Activated CD8-positive, alpha-beta memory T cell treated with anti-CD3 and anti-CD28 coated beads for 48 hours (primary cell): ENCODE results near the gene EEIG1.

Experiments
- DNase-seq, 3 experiments: peaks; one replicate each; pipeline ENCODE4 v3.0.0-alpha.2; 2020; ENCODE audit warnings: low read depth in 2 of 3, low spot score in 2 of 3

The EEIG1 gene

DNA sequence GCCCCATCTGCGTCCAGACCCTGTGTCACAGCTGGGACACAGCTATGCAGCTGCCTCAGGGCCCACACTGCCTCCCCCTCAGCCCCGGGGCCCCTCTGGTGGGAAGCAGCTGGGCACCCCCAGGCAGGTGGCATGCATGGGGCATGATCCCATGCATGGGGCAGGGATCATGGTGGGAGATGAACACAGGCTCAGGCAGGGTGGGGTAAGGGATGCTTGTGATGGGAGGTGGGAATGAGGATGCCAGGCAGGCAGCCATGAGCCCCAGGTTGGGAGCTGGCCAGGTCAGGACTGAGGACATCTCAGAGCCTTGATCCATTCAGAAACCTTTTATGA, 19.7 kb downstream of the EEIG1 start:
- DNase-seq = no peak

- no peak for DNase-seq
Observed at GRCh38 chr9:127960410-127961154, 20.2 kb downstream of the EEIG1 start.

DNA sequence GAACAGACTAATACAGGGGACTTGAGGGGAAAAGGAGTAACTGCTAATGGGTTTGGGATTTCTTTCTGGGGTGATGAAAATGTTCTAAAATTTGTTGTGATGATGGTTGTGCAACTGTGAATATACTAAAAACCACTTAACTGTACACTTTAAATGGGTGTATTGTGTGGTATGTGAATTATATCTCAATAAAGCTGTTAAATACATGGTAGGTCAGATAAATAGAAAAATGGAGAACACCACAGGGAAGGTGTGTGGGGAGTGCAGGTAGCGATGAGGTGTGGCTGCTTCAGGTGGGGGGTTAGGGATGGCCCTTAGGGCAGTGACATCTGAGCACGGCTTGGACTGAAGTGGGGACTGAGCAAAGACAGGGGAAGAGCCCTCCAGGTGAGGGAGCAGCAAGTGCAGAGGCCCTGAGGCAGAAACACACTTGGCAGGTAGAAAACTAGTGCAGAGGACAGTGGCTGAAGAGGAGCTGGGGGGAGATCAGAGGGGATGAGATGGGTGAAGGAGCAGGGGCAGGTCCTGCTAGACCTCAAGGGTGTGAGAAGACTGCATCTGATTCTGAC, 20.9 kb downstream of the EEIG1 start:
- DNase-seq = no peak

DNA sequence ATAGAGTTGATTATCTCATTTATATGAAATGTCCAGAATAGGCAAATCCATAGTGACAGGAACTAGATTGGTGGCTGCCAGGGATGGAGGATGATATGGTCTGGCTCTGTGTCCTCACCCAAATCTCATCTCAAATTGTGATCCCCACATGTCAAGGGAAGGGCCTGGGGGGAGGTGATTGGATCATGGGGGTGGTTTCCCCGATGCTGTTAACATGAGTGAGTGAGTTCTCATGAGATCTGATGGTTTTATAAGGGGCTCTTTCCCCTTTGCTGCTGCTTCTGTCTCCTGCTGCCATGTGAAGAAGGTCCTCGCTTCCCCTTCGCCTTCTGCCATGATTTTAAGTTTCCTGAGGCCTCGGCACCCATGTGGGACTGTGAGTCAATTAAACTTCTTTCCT, 21.4 kb downstream of the EEIG1 start:
- no peak for DNase-seq

- DNase-seq = no peak
Observed at GRCh38 chr9:127958728-127959127, 22.1 kb downstream of the EEIG1 start.

DNA sequence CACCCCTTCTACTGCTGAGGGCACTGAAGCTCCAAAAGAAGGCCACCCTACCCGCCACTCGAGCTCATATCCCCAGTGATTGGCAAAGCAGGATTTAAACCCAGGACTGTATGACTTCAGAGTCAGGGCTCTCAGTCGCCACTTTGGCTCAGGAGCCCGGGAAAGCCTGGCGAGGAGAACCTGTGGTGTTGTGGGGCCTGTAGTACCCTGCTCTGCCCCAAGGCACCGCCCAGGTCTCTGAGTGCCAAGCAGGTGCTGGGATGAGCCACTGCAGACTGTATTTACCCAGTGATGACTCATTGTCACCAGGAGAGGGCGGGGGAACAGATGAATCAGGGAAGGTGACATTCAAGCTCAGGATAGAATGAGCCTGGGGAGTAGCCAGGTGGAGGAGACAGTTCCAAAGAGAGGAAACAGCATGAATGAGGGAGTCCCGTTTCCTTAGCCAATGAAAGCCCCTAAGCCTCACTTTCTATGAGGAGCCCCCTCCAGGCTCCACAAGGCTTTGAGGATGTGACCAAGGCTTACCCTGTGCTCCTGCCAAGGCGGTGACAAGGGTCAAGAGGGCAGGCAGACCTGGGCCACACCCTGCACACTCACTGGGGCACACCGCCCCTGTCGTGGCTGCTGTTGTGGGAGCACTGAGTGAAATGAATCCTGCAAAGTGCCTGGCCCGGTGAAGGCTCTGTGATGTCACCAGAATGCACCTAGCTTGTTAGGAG, 25.3 kb downstream of the EEIG1 start:
- DNase-seq = peak in 1 of 3 experiments; percentile 52

- DNase-seq = no peak
Observed at GRCh38 chr9:127954831-127955293, 25.9 kb downstream of the EEIG1 start.

GRCh38 chr9:127953768-127954505, 26.9 kb downstream of the EEIG1 start:
- no peak for DNase-seq

DNA sequence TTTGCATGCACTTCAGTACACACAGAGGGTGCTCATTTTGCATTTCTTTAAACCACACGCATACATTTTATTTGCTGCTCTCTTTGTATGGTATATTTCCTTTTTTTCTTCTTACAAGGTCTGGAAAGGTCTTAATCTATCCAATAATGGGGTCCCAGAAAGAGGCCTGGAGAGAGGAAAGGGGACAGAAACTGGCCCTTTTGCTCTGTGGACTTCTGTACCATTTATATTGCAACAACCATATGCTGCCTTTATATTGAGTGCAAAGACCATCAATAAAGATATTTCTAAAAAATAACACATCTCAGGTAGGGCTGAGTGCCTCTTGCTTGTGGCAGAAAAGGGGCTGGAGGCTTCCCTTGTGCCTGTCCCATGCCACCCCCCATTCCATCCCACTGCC, 27.6 kb downstream of the EEIG1 start:
- no peak for DNase-seq

DNA sequence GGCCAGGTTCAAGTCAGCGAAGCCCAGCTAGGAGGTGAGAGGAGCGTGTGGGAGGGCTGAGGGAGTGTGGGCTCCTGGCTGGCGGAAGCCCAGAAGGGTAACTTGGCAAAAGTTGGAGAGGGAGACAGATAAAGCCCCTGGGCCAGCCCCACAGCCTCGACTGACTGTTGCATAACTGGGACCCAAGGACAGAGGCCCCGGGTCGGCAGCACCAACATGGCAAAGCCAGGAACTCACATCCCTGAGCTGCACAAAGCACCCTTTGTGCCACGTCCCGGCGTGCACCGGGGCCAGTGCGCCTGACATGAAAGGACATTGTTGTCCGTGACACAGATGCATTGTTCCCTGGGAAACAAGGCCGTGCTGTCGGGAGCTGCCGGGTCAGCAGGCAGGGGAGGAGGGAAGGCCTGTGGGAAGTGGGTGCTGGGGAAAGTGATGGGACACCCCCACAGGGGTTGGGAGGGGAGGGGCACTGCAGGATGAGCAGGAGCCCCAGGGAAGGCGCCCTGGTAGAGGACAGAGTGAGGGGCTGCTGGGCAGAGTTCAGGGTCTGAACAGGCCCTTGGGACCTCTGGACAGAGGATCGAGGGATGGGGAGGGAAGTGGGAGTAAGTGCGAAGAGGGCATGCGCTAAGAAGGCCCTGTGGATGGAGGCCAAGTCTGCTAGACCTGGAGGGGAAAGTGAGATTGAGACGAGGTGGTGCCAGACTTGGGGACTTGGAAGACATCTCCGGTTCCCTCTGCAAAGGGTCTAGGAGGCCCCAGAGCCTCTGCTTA, 30.1 kb downstream of the EEIG1 start:
- no peak for DNase-seq

- DNase-seq = no peak
Observed at GRCh38 chr9:127949827-127950512, 30.8 kb downstream of the EEIG1 start.

- no peak for DNase-seq
Observed at GRCh38 chr9:127947841-127948710, 32.7 kb downstream of the EEIG1 start.

DNA sequence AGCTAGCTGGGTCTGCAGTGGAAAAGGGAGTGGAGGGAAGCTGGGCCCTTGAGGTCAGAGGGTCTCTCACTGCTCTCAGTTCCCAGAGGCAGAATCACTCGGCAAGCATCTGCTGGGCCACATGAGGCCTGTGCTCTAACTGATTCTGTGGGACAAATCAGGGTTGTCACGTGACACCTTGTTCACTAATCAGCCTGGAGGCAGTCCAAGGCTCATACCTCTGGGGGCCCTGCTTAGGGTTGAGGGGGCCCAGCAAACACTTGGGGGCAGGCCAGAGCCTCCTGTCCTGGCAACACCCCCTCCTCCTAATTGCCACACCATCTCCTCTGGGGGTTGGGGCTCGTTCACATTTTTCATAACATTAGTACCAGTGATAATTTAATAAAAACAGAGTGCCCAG, 34.1 kb downstream of the EEIG1 start:
- no peak for DNase-seq

DNA sequence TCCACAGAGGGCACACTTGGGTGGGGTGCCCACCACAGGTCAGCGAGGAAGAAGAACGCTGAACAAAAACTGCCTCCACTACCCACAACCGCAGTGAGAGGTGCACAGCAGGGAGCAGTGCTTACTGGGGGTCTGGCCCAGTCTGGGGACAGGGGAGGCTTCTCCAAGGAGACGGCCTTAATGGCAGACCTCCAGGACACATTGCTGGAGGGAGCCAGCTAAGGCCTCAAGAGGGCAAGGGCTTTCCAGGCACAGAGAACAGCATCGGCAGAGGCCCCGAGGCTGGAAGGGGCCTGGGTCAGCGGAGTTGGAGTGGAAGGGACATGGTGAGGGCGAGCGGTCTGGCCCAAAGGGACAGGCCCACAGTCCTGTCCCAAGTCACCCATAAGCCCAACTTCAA, 34.8 kb downstream of the EEIG1 start:
- no peak for DNase-seq

DNA sequence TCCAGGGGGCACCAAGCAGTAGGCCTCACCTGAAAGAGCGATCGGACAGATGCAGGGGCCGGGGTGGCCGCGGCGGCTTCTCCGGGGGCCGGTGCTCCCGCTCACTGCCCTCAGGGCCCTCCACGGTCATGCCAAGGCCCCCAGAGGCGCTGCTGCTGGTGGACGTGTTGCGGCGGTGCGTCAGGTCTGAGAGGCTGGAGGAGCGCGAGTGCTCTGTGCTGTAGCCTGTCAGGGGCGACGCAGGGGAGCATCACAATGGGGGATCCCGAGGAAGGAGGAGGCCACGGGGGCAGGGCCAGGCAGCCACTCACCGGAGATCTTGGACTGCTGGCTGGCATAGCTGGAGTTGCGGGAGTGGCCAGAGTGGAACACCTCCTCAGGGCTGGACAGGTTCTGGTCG, 35.5 kb downstream of the EEIG1 start:
- no peak for DNase-seq

GRCh38 chr9:127944586-127945218, 36.1 kb downstream of the EEIG1 start:
- DNase-seq = no peak

- DNase-seq = peak in 1 of 3 experiments; percentile 58
Observed at GRCh38 chr9:127943731-127944144, 37.1 kb downstream of the EEIG1 start.

DNA sequence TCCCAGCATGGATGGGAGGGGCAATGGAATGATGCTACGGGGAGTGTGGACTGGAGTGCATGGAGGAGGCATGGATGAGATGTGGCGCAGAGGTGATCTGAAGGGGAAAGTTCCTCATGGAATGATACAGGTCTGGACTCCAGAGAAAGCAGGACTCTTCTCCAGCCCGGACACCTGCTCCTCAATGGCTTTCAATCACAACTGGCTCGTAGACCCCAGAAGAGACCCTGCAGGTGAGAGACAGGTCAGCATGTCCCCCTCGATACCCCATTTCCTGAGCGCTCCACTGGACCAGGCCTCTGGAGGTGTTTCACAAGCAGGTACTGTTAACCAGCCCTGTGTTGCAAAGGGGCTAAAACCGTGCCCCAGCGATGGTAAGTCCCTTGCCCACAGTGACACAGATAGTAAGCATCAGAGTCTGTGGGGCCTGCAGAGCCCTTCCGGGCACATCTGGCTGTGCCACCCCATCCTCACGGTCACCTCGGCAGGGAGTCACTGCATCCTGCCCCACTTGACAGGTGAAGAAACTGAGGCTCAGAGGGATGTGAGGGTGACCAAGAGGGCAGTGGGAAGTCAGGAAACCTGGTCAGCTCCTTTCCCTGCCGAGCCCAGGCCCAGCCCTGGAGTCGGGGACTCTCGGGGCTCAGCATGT, 37.7 kb downstream of the EEIG1 start:
- DNase-seq = no peak
